ENCODE measurements around the gene RPL7L1. TPM values are rescaled to one million over a fixed set of nuclear protein-coding genes. Genes with fewer than 3 reads are reported as not detected.
A peak's percentile ranks its signal among the peaks of the same experiment; 100 is the strongest.

The RPL7L1 gene
- 80.2 TPM for total RNA-seq (ENCODE audit: unreplicated experiment)
- long read RNA-seq, full-length matches to known transcripts = 31 of 47 reads
- long read RNA-seq, partial matches to known transcripts = 12 of 47 reads
- long read RNA-seq, other reads (novel, unspliced or antisense) = 4 of 47 reads

DNA sequence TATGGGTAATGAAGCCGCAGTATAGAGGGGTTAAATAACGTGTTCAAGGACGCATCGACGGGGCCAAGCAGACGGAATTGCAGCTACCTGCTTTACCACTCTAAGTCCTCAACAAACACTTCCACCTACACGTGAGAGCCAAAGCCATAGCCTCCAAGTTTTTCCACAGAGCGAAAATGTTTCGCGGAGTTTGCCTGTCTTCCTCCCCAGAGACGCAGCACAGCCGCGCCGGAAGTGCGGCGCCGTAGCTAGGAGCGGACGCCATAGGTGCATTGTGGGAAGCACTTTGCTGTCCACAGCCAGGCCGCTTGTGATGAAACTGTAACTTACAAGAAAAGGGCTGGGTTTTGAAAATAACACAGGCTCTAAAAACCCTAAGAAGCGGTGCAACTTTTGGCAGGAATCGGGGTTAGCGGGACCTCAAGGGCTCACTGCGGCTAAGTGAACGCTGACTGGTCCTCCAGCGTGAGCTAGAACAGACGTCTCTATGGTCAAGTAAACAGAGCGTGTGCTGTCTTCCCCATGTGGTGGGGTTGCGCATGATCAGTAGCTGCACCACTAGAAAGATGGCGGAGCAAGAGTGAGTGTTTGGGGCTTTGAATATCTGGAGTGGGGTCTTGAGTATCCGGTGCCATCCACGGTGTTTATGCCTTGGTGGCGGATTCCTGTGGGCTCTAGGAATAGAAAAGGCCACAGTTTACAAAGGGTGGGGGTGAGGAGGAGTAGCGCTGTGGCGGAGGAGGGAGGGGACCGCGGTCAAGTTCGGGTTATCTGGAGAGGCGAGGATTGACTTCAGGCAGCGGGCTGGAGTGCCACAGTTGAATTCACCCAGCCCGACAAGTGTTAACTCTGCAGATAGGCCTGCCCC is at the start of gene RPL7L1:
RPL7L1 (plus strand) TSS at position 245 of the 868 bp plus-strand sequence; CDS start at position 540, 295 bp downstream.
- Mint-ChIP-seq H3K4me3 (ENCODE audit: unreplicated experiment) (peak within 1 kb of the TSS; percentile 100), H3K27ac (ENCODE audit: unreplicated experiment) (peak within 1 kb of the TSS; percentile 100), H3K4me1 (ENCODE audit: low read depth, unreplicated experiment) (no peaks in the 10 kb centered on the region), H3K9me3 (ENCODE audit: unreplicated experiment) (peaks cover 5% of the 10 kb centered on the region), H3K27me3 (ENCODE audit: unreplicated experiment) (peaks cover 6% of the 10 kb centered on the region), H3K36me3 (ENCODE audit: unreplicated experiment) (peaks cover 5% of the 10 kb centered on the region)
- DNase-seq = peak; percentile 77
- TF ChIP-seq, protein P1, sequence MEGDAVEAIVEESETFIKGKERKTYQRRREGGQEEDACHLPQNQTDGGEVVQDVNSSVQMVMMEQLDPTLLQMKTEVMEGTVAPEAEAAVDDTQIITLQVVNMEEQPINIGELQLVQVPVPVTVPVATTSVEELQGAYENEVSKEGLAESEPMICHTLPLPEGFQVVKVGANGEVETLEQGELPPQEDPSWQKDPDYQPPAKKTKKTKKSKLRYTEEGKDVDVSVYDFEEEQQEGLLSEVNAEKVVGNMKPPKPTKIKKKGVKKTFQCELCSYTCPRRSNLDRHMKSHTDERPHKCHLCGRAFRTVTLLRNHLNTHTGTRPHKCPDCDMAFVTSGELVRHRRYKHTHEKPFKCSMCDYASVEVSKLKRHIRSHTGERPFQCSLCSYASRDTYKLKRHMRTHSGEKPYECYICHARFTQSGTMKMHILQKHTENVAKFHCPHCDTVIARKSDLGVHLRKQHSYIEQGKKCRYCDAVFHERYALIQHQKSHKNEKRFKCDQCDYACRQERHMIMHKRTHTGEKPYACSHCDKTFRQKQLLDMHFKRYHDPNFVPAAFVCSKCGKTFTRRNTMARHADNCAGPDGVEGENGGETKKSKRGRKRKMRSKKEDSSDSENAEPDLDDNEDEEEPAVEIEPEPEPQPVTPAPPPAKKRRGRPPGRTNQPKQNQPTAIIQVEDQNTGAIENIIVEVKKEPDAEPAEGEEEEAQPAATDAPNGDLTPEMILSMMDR (IDR thresholded peaks at IDR 0.05; ENCODE audit: partially characterized antibody, unreplicated experiment) = no peak

DNA sequence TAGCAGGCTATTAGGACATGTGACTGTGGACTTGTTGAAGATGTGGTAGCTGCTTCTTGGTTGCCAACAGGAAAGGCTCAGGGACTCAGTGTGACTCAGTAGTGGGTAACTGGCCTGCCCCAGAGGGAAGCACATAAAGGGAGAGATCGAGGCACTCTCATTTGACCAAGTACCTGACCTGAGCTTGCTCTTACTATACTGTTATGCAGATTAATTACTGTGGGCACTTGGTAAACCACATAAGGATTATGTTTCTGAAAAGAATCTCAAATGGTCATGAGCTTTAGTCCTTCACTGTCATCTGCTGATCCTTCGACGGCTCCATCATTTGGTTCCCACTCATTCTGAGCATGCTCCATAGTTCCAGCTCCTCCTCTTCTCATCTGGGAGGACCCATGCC is 48.2 kb upstream of the RPL7L1 start:
- H3K27me3 Mint-ChIP-seq (ENCODE audit: unreplicated experiment) = no peaks in the 10 kb centered on the region
- no peaks in the 10 kb centered on the region for H3K9me3 Mint-ChIP-seq (ENCODE audit: unreplicated experiment)
- H3K4me3 Mint-ChIP-seq (ENCODE audit: unreplicated experiment) = no peak overlapping the region
- TF ChIP-seq, protein P1 (IDR thresholded peaks at IDR 0.05; ENCODE audit: partially characterized antibody, unreplicated experiment) = no peak
- H3K36me3 Mint-ChIP-seq (ENCODE audit: unreplicated experiment) = peaks cover 4% of the 10 kb centered on the region
- DNase-seq = no peak
- no peak overlapping the region for H3K27ac Mint-ChIP-seq (ENCODE audit: unreplicated experiment)
- no peaks in the 10 kb centered on the region for H3K4me1 Mint-ChIP-seq (ENCODE audit: low read depth, unreplicated experiment)

DNA sequence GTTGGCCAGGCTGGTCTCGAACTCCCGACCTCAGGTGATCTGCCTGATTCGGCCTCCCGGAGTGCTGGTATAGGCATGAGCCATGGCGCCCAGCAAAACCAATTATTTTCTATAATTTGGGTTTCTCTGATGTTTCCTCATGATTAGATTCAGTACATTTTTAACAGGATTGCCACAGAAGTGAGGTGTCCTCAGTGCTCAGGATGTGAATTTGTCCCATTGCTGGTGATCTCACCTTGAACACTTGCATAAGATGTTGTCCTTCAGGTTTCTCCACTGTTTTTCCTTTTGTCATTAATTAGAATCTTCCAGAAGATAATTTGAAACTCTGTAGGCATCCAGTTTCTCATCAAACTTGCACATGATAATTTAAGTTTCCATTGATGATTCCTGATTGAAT is 45.4 kb upstream of the RPL7L1 start:
- no peak overlapping the region for H3K27ac Mint-ChIP-seq (ENCODE audit: unreplicated experiment)
- H3K4me1 Mint-ChIP-seq (ENCODE audit: low read depth, unreplicated experiment) = no peaks in the 10 kb centered on the region
- H3K4me3 Mint-ChIP-seq (ENCODE audit: unreplicated experiment) = no peak overlapping the region
- H3K9me3 Mint-ChIP-seq (ENCODE audit: unreplicated experiment) = no peaks in the 10 kb centered on the region
- no peaks in the 10 kb centered on the region for H3K27me3 Mint-ChIP-seq (ENCODE audit: unreplicated experiment)
- TF ChIP-seq, protein P1 (IDR thresholded peaks at IDR 0.05; ENCODE audit: partially characterized antibody, unreplicated experiment) = no peak
- H3K36me3 Mint-ChIP-seq (ENCODE audit: unreplicated experiment) = no peaks in the 10 kb centered on the region
- DNase-seq = no peak

DNA sequence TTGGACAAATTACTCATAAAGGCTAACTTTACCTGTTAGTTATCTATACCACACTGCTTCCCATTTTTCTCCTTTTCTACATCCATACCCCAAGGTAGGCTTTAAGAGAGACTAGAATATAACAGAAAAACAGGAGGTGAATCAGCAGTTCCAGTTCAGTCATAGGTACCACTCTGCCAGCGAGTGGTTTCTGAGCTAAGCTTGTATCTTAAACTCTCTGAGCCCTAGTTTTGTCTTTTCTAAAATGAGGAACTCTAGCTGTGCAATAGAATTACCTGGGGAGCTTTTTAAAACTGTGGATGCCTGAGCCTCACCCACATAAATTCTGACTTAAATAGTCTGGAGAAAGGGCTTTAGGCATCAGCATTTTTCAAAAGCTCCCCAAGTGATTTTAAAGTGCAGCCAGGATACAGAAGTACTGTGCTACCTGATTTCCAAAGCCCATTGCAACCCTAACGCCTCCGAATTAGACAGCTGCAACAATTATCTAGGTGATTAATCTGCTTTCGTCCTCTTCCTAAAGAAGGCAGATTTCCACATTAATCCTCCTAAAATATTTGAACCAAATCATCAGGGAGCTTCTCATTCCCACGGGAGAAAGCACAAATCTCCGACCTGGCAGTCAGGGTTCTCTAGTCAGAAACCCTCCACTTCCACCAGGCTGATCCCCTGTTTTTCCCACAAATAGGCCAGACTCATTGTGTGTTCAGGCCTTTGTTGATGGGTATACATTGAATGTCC is 37.4 kb upstream of the RPL7L1 start:
- no peaks in the 10 kb centered on the region for H3K36me3 Mint-ChIP-seq (ENCODE audit: unreplicated experiment)
- H3K27me3 Mint-ChIP-seq (ENCODE audit: unreplicated experiment) = peaks cover 6% of the 10 kb centered on the region
- H3K4me1 Mint-ChIP-seq (ENCODE audit: low read depth, unreplicated experiment) = peaks cover 17% of the 10 kb centered on the region
- H3K9me3 Mint-ChIP-seq (ENCODE audit: unreplicated experiment) = peaks cover 3% of the 10 kb centered on the region
- TF ChIP-seq, protein P1 (IDR thresholded peaks at IDR 0.05; ENCODE audit: partially characterized antibody, unreplicated experiment) = no peak
- DNase-seq = no peak
- H3K4me3 Mint-ChIP-seq (ENCODE audit: unreplicated experiment) = no peak overlapping the region
- peak overlapping the region; percentile 20 for H3K27ac Mint-ChIP-seq (ENCODE audit: unreplicated experiment)

Data from glutamatergic neuron (in vitro differentiated cells).